NCI-H345 treated with DMSO at 0.1 percent for 48 hours (cell line): ENCODE measurements around the gene UGT1A3.

Experiments
- DNase-seq: peaks from one replicate; lab custom pipeline; 2025; ENCODE audit not compliant: unreplicated experiment; lab: John Stamatoyannopoulos, UW

The UGT1A3 gene

DNA sequence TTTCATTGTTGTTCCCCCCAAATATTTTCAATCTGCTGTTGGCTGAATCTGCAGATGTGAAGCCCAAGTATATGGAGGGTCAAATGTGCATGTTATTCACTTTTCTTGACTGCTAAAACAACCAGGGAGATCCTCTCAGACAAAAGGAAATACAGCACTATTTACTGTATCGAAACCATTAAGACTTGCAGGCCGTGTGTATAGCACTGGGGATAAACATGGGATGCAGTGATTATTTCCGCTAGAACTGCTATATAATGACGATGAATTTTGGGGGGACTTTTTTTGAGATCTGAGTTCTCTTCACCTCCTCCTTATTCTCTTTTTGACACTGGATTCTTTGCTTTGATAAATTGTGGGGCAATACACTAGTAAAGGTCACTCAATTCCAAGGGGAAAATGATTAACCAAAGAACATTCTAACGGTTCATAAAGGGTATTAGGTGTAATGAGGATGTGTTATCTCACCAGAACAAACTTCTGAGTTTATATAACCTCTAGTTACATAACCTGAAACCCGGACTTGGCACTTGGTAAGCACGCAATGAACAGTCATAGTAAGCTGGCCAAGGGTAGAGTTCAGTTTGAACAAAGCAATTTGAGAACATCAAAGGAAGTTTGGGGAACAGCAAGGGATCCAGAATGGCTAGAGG lies 27.7 kb downstream of the UGT1A3 start:
- no peak for DNase-seq

DNA sequence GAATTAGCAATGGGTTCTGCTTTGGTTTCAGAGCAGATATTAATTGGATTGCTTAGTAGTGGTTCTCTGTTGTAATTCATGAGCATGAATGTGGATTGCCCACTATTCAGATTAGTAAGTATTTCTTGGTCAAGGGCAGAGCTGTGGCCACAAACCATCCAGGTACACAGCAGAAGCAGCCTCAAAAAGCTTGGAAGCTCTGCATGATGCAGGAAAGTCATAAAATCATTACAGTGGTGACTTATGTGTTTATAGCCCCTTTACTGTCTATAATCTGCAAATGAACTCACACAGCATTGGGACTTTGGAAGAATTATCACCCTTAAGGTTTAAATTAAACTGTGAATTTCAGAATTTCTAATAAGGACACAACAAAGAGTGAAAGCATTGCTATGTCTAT lies 29.3 kb downstream of the UGT1A3 start:
- no peak for DNase-seq

DNA sequence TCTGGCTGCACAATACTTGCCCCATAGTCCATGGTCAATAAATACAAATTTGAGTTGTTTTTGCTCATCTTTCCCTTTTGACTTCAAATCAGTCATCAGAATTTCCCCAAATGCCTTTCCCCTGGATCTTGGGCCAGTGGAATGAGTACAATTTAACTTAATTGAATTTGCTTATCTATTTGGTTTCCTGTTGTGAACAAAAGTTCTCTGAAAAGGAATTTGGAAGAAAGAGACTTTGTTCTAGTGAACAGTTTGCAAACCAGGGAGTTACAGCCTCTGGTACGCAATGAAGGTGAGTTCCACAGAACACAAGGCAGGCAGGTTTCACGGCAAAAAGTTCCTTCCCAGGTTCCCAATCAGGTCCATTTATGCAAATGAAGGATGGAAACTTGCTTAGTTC lies 30.0 kb downstream of the UGT1A3 start:
- no peak for DNase-seq

DNA sequence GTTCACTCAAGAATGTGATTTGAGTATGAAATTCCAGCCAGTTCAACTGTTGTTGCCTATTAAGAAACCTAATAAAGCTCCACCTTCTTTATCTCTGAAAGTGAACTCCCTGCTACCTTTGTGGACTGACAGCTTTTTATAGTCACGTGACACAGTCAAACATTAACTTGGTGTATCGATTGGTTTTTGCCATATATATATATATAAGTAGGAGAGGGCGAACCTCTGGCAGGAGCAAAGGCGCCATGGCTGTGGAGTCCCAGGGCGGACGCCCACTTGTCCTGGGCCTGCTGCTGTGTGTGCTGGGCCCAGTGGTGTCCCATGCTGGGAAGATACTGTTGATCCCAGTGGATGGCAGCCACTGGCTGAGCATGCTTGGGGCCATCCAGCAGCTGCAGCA lies 31.2 kb downstream of the UGT1A3 start, which contains the start of gene UGT1A1:
UGT1A1 (plus strand) TSS at position 228 of the 400 bp plus-strand sequence; CDS start at position 246, 18 bp downstream.
- DNase-seq: no peak

GRCh38 chr2:233761040-233761769 lies 32.4 kb downstream of the UGT1A3 start:
- no peak for DNase-seq

GRCh38 chr2:233764264-233764663 lies 35.4 kb downstream of the UGT1A3 start:
- DNase-seq: no peak

GRCh38 chr2:233764761-233765160 lies 35.9 kb downstream of the UGT1A3 start:
- no peak for DNase-seq

GRCh38 chr2:233766416-233766815 lies 37.6 kb downstream of the UGT1A3 start:
- no peak for DNase-seq

GRCh38 chr2:233768076-233768475 lies 39.2 kb downstream of the UGT1A3 start:
- DNase-seq: no peak

DNA sequence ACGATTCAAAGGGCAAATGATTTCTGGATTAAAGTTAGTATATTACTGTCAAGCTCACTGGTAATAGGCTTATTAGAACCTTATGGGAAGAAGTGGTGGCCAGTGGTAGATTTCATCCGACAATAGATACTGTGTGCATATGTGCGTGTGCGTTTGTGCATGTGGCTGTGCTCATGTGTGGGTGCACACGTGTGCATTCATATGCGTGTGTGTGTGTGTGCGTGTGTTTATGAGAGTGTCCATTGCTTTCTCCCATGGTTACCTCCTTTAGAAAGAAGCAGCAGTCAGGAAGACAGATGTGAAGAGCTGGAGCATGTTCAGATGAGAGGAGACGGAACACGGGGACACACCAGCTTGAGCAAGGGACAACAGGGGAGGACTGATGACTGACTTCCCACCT lies 40.4 kb downstream of the UGT1A3 start:
- no peak for DNase-seq

- DNase-seq: no peak
Observed at GRCh38 chr2:233772153-233772552, 43.3 kb downstream of the UGT1A3 start.

DNA sequence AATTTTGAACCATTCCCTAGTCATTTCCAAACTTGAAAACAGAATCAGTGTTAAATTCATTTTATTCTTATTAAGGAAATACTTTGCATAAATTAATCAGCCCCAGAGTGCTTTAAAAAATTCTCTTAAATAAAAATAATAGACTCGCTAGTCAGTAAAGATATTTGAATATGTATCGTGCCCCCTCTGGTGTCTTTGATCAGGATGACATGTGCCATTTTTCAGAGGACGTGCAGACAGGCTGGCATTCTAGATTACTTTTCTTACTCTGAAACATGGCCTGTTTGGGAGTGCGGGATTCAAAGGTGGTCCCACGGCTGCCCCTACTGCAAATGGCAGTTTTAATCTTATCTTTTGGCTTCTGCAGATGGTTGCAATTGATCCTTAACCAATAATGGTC lies 43.7 kb downstream of the UGT1A3 start:
- DNase-seq: no peak

DNA sequence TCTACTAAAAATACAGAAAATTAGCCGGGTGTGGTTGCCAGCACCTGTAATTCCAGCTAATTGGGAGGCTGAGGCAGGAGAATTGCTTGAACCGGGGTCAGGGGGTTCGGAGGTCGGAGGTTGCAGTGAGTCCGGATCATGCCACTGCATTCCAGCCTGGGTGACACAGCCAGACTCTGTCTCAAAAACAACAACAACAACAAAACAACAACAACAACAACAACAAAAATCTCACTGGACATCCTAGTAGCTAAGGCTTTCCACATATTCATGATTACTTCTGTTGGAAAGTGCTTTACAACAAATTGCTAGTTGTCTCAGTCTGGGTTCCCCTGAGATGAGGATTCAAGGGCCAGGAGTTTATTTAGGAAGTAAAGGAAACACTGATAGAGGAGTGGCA lies 45.0 kb downstream of the UGT1A3 start:
- DNase-seq: no peak

GRCh38 chr2:233775414-233775813 lies 46.6 kb downstream of the UGT1A3 start:
- DNase-seq: no peak

DNA sequence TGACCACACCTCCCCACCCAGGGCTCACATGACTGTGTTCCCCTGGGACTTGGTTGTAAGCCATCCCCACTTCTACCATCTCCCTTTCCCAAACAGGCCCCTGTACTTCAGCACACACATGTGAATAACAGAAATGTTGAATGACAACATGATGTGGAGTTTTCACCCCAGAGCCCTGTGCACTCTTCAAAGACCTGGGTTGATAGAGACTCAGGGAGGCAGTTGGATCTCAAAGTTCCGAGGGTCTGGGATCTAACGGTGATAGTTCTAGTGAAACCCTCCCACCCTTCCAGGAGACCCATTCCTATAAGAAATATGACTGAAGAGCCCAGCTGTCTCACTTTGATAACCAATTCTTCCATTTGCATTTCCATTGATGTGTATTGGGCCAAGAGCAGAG lies 49.2 kb downstream of the UGT1A3 start, which contains the start of gene MROH2A:
MROH2A (plus strand) TSS at position 301 of the 400 bp plus-strand sequence. CDS start 1,029 bp downstream, outside the sequence.
- no peak for DNase-seq

GRCh38 chr2:233779722-233780121 lies 50.9 kb downstream of the UGT1A3 start:
- no peak for DNase-seq

DNA sequence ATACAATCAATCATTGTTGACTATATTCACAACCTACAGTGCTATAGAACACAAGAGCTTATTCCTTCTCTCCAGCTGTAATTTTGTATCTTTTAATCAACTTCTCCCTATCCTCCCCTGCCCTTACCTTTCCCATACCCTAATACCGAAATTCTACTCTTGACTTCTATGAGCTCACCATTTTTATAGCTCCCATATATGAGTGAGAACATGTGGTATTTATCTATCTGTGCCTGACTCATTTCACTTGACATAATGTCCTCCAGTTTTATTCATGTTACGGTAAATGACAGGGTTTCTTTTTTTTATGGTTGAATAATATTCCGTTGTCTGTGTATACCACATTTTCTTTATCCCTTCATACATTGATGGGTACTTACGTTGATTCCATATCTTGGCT lies 51.9 kb downstream of the UGT1A3 start:
- no peak for DNase-seq

DNA sequence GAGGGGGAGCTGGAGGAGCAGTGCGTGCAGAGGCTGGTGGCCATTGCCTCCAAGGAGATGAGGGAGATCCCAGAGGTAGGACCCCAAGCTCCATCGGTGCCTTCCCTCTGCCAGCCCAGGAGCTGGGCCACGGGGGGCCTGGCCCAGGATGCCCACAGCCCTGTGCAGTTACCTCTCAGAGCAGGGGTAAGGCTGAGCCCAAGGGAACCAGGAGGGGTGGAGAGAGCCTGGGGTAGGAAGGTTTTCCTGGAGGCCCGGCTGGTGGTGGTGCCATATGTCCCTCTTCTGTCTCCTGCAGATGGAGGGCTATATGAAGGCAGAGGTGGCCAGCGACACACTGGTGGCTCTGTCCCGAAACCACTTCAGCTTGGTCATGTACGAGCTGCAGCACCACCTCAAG lies 60.7 kb downstream of the UGT1A3 start:
- DNase-seq: no peak

GRCh38 chr2:233791151-233791882 lies 62.5 kb downstream of the UGT1A3 start:
- DNase-seq: no peak

GRCh38 chr2:233791883-233792329 lies 63.1 kb downstream of the UGT1A3 start:
- no peak for DNase-seq

DNA sequence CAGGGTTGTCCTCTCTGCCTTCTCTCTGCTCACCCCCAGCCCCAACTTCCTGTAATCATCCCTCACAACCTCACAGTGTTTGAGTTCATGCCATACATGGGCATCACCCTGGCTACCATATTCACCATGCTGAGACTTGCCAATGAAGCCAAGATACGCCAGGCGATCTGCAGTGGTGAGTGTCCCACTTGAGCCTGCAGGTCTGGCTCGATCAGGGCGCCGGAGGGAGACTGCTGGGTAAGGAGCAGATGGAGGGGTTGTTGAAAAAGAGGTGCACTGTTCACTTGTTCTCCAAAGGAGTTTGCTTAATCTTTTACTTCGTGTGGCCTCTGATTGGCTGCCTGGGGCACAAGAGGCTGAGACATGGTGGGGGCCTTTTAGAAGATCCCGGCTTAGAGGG lies 63.9 kb downstream of the UGT1A3 start:
- no peak for DNase-seq
